ENCODE data around the gene CMIP.
A peak's percentile ranks its signal among the peaks of the same experiment; 100 is the strongest.

CMIP gene

GRCh38 chr16:81583893-81584631 is 139.5 kb downstream of the CMIP start:
- Histone ChIP-seq H3K36me3 (ENCODE audit: control insufficient read depth, insufficient read depth, low read length) (no peaks in the 10 kb centered on the region), H3K4me3 (replicated peaks; ENCODE audit: low read depth, low read length) (no peak overlapping the region), H3K27me3 (replicated peaks; ENCODE audit: control insufficient read depth, insufficient read depth, low read length) (no peaks in the 10 kb centered on the region)
- TF ChIP-seq, protein P1, sequence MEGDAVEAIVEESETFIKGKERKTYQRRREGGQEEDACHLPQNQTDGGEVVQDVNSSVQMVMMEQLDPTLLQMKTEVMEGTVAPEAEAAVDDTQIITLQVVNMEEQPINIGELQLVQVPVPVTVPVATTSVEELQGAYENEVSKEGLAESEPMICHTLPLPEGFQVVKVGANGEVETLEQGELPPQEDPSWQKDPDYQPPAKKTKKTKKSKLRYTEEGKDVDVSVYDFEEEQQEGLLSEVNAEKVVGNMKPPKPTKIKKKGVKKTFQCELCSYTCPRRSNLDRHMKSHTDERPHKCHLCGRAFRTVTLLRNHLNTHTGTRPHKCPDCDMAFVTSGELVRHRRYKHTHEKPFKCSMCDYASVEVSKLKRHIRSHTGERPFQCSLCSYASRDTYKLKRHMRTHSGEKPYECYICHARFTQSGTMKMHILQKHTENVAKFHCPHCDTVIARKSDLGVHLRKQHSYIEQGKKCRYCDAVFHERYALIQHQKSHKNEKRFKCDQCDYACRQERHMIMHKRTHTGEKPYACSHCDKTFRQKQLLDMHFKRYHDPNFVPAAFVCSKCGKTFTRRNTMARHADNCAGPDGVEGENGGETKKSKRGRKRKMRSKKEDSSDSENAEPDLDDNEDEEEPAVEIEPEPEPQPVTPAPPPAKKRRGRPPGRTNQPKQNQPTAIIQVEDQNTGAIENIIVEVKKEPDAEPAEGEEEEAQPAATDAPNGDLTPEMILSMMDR (IDR thresholded peaks at IDR 0.05; ENCODE audit: insufficient read depth, low read length, poor library complexity, severe bottlenecking): no peak
- no peak for DNase-seq (ENCODE audit: extremely low read depth, insufficient read length)

GRCh38 chr16:81585785-81586184 is 141.2 kb downstream of the CMIP start:
- H3K4me3 ChIP-seq (replicated peaks; ENCODE audit: low read depth, low read length): no peak overlapping the region
- H3K27me3 ChIP-seq (replicated peaks; ENCODE audit: control insufficient read depth, insufficient read depth, low read length): no peaks in the 10 kb centered on the region
- no peak for DNase-seq (ENCODE audit: extremely low read depth, insufficient read length)
- H3K36me3 ChIP-seq (ENCODE audit: control insufficient read depth, insufficient read depth, low read length): no peaks in the 10 kb centered on the region
- TF ChIP-seq, protein P1 (IDR thresholded peaks at IDR 0.05; ENCODE audit: insufficient read depth, low read length, poor library complexity, severe bottlenecking): peak; percentile 5

DNA sequence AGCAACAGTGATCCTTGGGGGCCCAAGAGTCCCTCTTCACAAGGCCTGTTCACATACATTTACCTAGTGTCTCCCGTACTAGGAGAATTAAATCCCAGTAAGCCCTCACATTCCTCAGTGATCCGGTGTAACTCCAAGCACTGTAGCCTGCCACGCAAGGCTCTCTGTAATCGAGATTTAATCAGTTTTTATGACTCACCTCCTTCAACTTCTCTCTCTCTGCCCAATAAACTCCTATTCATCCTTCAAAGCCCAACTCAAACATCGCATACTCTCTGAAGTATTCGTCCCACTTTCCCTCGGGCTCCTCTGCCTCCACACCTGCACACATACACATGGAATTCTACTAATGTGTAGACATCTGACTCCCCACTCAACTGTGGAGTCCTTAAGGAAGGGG is 141.8 kb downstream of the CMIP start:
- H3K4me3 ChIP-seq (replicated peaks; ENCODE audit: low read depth, low read length): no peak overlapping the region
- no peak for DNase-seq (ENCODE audit: extremely low read depth, insufficient read length)
- H3K27me3 ChIP-seq (replicated peaks; ENCODE audit: control insufficient read depth, insufficient read depth, low read length): no peaks in the 10 kb centered on the region
- TF ChIP-seq, protein P1 (IDR thresholded peaks at IDR 0.05; ENCODE audit: insufficient read depth, low read length, poor library complexity, severe bottlenecking): no peak
- H3K36me3 ChIP-seq (ENCODE audit: control insufficient read depth, insufficient read depth, low read length): no peaks in the 10 kb centered on the region

DNA sequence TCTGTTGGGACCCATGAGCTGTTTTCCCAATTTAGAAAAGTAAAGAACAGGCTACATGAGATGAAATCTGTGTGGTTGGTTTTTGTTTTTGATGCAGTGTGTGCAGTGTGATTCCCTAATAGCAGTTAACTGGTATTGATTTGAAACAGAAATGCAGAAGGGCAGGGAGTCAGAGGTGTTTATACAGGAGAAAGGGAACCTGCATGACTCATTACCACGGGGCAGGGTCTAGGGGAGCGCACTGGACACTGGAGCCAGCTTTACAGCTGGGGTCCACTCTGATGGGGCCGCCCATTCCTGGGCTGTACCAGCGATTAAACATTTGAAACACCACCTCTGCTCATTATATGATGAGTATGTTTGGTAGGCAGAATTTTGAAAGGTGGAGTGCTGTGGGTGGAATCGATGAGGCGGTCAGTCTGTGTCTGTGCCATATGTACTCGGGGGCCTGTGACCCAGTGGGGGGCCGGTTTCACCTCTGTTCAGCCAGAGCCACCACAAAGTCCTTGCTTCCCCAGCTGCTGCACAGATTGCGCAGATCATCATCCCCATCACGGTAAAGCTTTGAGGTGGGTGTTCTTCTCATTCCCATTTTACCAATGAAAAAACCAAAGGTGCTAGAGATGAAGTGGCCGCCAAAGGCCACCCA is 142.5 kb downstream of the CMIP start:
- Histone ChIP-seq H3K27me3 (replicated peaks; ENCODE audit: control insufficient read depth, insufficient read depth, low read length) (no peaks in the 10 kb centered on the region), H3K36me3 (ENCODE audit: control insufficient read depth, insufficient read depth, low read length) (no peaks in the 10 kb centered on the region), H3K4me3 (replicated peaks; ENCODE audit: low read depth, low read length) (no peak overlapping the region)
- DNase-seq (ENCODE audit: extremely low read depth, insufficient read length): no peak
- TF ChIP-seq, protein P1 (IDR thresholded peaks at IDR 0.05; ENCODE audit: insufficient read depth, low read length, poor library complexity, severe bottlenecking): no peak

GRCh38 chr16:81587626-81588160 is 143.1 kb downstream of the CMIP start:
- no peak for DNase-seq (ENCODE audit: extremely low read depth, insufficient read length)
- Histone ChIP-seq H3K27me3 (replicated peaks; ENCODE audit: control insufficient read depth, insufficient read depth, low read length) (no peaks in the 10 kb centered on the region), H3K36me3 (ENCODE audit: control insufficient read depth, insufficient read depth, low read length) (no peaks in the 10 kb centered on the region), H3K4me3 (replicated peaks; ENCODE audit: low read depth, low read length) (no peak overlapping the region)
- TF ChIP-seq, protein P1 (IDR thresholded peaks at IDR 0.05; ENCODE audit: insufficient read depth, low read length, poor library complexity, severe bottlenecking): no peak

All from GM06990 (cell line).